OCI-LY3 (cell line): ENCODE measurements around the gene SLC2A13.
"Not testable (repeated sequence)": the region's sequence is repeated elsewhere in the genome, so short reads cannot be mapped to it uniquely, and the experiment has no call there.

Source experiments
- H2AFZ ChIP-seq: fragments of 200-600, 300-600 bp; shearing (Covaris generic); 2 replicates; pipeline ENCODE4 v1.6.0; 2014; ENCODE audit warnings: antibody characterized with exemption, low read depth, low read length
- H3K27ac ChIP-seq: fragments of 200-600, 300-600 bp; sonication (generic); 2 replicates; pipeline ENCODE4 v1.5.1; 2014; ENCODE audit warnings: mild to moderate bottlenecking, low read length, moderate library complexity, mixed read lengths
- H3K27me3 ChIP-seq: fragments of 200-600, 300-600 bp; sonication (generic); 2 replicates; pipeline ENCODE4 v1.6.1; 2014; ENCODE audit warnings: low read depth, low read length, mixed read lengths
- H3K36me3 ChIP-seq: fragments of 200-600, 300-600 bp; sonication (generic); replicated peaks from 2 replicates; pipeline ENCODE3; 2014; ENCODE audit warnings: low read depth, low read length, mixed read lengths
- H3K4me1 ChIP-seq: fragments of 300-600, 200-600 bp; sonication (generic); 2 replicates; pipeline ENCODE4 v1.6.1; 2014; ENCODE audit warnings: low read length, mixed read lengths
- H3K4me2 ChIP-seq: fragments of 200-600, 300-600 bp; sonication (generic); 2 replicates; pipeline ENCODE4 v1.6.1; 2014; ENCODE audit warnings: low read length, mixed read lengths
- H3K4me3 ChIP-seq: fragments of 300-600, 200-600 bp; sonication (generic); 2 replicates; pipeline ENCODE4 v1.5.1; 2014; ENCODE audit warnings: antibody characterized with exemption, mild to moderate bottlenecking, low read length, moderate library complexity
- H3K79me2 ChIP-seq: fragments of 300-600, 200-600 bp; shearing (Covaris generic); 2 replicates; pipeline ENCODE4 v1.6.1; 2014; ENCODE audit warnings: mild to moderate bottlenecking, low read length, mixed read lengths
- H3K9ac ChIP-seq: fragments of 300-600, 200-600 bp; shearing (Covaris generic); 2 replicates; pipeline ENCODE4 v1.6.0; 2014; ENCODE audit warnings: mild to moderate bottlenecking, low read length, moderate library complexity
- H3K9me3 ChIP-seq: fragments of 200-600, 300-600 bp; shearing (Covaris generic); 2 replicates; pipeline ENCODE4 v1.6.1; 2014; ENCODE audit warnings: low read length, mixed read lengths; ENCODE audit not compliant: insufficient read depth
- H4K20me1 ChIP-seq: fragments of 200-600, 300-600 bp; sonication (generic); 2 replicates; pipeline ENCODE4 v1.6.1; 2016; ENCODE audit warnings: low read length, mixed read lengths; ENCODE audit not compliant: insufficient read depth
- EZH2phosphoT487 ChIP-seq: fragments of 200-600 bp; shearing (Covaris generic); IDR thresholded peaks from 2 replicates; pipeline ENCODE4 v1.6.1; 2018; ENCODE audit warnings: antibody characterized with exemption, mixed run types, low read depth
- TF ChIP-seq, protein P1 (sequence below): fragments of 200-600, 300-600 bp; sonication (generic); IDR thresholded peaks from 2 replicates; pipeline ENCODE4 v1.5.1; 2014; ENCODE audit warnings: antibody characterized with exemption, low read length, low read depth

SLC2A13 gene

GRCh38 chr12:39763890-39764169, 342.1 kb downstream of the SLC2A13 start:
- no peaks in the 10 kb centered on the region for H3K36me3 ChIP-seq
- TF ChIP-seq EZH2phosphoT487: no peak
- TF ChIP-seq, protein P1, sequence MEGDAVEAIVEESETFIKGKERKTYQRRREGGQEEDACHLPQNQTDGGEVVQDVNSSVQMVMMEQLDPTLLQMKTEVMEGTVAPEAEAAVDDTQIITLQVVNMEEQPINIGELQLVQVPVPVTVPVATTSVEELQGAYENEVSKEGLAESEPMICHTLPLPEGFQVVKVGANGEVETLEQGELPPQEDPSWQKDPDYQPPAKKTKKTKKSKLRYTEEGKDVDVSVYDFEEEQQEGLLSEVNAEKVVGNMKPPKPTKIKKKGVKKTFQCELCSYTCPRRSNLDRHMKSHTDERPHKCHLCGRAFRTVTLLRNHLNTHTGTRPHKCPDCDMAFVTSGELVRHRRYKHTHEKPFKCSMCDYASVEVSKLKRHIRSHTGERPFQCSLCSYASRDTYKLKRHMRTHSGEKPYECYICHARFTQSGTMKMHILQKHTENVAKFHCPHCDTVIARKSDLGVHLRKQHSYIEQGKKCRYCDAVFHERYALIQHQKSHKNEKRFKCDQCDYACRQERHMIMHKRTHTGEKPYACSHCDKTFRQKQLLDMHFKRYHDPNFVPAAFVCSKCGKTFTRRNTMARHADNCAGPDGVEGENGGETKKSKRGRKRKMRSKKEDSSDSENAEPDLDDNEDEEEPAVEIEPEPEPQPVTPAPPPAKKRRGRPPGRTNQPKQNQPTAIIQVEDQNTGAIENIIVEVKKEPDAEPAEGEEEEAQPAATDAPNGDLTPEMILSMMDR: no peak
- no peaks in the 10 kb centered on the region for H4K20me1 ChIP-seq
- H3K9me3 ChIP-seq: no peaks in the 10 kb centered on the region
- H2AFZ ChIP-seq: no peak overlapping the region
- no peaks in the 10 kb centered on the region for H3K27me3 ChIP-seq
- no peak overlapping the region for H3K9ac ChIP-seq
- H3K79me2 ChIP-seq: no peaks in the 10 kb centered on the region
- H3K27ac ChIP-seq: no peak overlapping the region
- H3K4me2 ChIP-seq: no peak overlapping the region
- no peaks in the 10 kb centered on the region for H3K4me1 ChIP-seq
- no peak overlapping the region for H3K4me3 ChIP-seq

DNA sequence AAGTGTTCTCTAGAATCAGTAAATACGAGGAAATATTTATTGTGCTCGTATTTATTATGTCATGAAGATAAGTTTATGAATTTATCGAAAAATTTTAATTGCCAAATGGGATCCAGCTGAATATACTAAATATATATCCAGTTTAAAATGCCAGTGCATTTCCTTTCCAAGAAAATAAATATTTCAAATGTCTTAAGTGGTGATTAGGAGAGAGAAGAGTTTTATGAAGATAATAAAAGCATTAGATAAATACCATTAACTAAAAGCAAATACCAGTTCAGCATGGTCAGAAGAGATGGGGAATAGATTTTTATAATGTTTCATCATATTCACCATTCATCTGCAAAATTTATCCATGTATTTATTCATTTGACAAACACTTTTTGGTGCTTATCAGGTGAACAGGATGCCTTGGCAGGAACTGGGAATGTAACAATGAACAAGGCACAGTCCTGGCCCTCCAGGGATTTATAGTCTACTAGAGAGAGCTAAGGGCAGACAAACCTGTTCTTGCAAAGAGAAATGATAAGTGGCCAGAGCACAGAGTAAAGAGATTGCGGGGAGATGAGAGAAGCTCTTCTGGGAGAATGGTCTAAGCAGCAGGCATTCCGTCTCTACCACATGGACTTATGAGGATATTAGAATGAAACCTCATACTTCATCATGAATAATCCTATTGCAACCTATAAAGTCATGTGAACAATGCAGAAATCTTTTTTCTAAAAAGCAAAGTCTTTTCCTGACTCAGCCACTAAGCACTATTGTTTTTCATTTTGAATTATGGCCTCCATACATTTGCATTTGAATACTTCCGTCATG, 342.6 kb downstream of the SLC2A13 start:
- Histone ChIP-seq H3K4me2 (no peak overlapping the region), H4K20me1 (no peaks in the 10 kb centered on the region), H3K9ac (no peak overlapping the region), H3K79me2 (no peaks in the 10 kb centered on the region), H3K4me1 (no peaks in the 10 kb centered on the region), H3K9me3 (no peaks in the 10 kb centered on the region), H3K27me3 (no peaks in the 10 kb centered on the region), H3K4me3 (no peak overlapping the region), H3K27ac (no peak overlapping the region), H2AFZ (no peak overlapping the region), H3K36me3 (no peaks in the 10 kb centered on the region)
- TF ChIP-seq, protein P1: no peak
- TF ChIP-seq EZH2phosphoT487: no peak

DNA sequence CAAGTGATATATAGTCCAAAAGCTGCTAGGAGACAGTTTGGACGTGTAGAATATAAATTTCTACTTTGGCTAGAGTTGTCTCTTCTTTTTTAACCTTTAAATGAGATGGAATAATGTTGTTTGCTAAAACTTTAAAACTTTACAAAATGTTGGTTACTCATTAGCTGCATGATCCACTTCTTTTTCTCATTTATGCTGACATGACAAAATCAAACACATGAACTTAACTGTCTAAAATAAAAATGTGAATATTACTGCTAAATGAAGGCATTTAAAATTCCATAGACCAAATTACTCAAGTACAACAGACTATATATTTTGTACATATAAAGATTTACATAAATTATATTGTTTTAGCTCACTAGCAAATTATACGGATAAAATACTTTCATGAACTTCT, 350.4 kb downstream of the SLC2A13 start:
- no peak overlapping the region for H2AFZ ChIP-seq
- no peak overlapping the region for H3K4me2 ChIP-seq
- H3K4me1 ChIP-seq: no peaks in the 10 kb centered on the region
- TF ChIP-seq EZH2phosphoT487: no peak
- TF ChIP-seq, protein P1: no peak
- H4K20me1 ChIP-seq: no peaks in the 10 kb centered on the region
- no peaks in the 10 kb centered on the region for H3K36me3 ChIP-seq
- H3K27me3 ChIP-seq: no peaks in the 10 kb centered on the region
- H3K79me2 ChIP-seq: no peaks in the 10 kb centered on the region
- no peak overlapping the region for H3K9ac ChIP-seq
- no peak overlapping the region for H3K4me3 ChIP-seq
- H3K9me3 ChIP-seq: no peaks in the 10 kb centered on the region
- H3K27ac ChIP-seq: no peak overlapping the region

DNA sequence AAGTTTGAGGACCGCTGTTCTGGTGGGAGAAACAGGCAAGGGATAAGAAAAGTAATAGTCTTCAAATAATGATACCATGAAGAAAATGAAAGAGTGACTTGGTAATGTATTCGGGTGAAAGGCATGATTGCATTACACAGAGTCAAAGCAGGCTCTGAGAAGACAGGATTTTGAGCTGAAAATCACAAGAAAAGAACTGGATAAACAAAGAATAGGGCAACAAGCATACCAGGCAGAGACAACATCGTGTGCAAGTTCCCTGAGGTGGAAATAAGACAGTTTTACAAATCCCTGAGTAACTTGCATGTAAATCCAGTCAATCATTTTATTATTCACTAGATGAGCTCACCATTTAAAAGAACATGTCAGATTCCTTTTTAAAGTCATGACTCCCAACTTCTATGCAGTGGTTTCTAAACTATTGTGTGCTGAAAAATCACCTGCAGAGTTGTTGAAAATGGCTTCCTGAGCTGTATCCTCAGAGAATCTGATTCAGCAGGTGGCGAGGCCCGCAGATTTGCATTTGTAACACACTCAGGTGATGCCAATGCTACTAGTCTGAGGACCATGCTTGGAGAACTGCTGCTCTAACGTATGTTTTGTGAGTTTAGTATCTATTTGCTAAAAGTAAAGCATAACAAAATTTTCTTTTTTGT, 353.3 kb downstream of the SLC2A13 start:
- Histone ChIP-seq H3K9ac (no peak overlapping the region), H3K9me3 (no peaks in the 10 kb centered on the region), H3K79me2 (no peaks in the 10 kb centered on the region), H3K27ac (no peak overlapping the region), H3K36me3 (no peaks in the 10 kb centered on the region), H3K4me2 (no peak overlapping the region), H4K20me1 (no peaks in the 10 kb centered on the region), H3K4me3 (no peak overlapping the region), H3K27me3 (no peaks in the 10 kb centered on the region), H3K4me1 (no peaks in the 10 kb centered on the region), H2AFZ (no peak overlapping the region)
- TF ChIP-seq, protein P1: no peak
- no peak for TF ChIP-seq EZH2phosphoT487

DNA sequence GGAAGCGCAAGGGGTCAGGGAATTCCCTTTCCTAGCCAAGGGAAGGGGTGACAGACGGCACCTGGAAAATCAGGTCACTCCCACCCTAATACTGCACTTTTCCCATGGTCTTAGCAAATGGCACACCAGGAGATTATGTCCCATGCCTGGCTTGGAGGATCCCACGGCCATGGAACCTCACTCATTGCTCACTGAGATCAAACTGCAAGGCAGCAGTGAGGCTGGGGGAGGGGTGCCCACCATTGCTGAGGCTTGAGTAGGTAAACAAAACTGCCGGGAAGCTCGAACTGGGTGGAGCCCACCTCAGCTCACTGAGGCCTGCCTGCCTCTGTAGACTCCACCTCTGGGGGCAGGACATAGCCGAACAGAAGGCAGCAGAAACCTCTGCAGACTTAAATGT, 359.7 kb downstream of the SLC2A13 start:
- not testable (repeated sequence) for H3K27ac ChIP-seq, H3K79me2 ChIP-seq, H3K36me3 ChIP-seq, H2AFZ ChIP-seq, H3K4me2 ChIP-seq, H3K27me3 ChIP-seq, H3K4me1 ChIP-seq, H3K4me3 ChIP-seq, H4K20me1 ChIP-seq, H3K9me3 ChIP-seq, H3K9ac ChIP-seq
